Smooth muscle cell (in vitro differentiated cells): ENCODE results near the gene FXYD5. TPM values are rescaled to one million over a fixed set of nuclear protein-coding genes. Genes with fewer than 3 reads are reported as not detected.
"Not testable (repeated sequence)": the region's sequence is repeated elsewhere in the genome, so short reads cannot be mapped to it uniquely, and the experiment has no call there.

ENCODE experiments used
- DNase-seq: peaks from one replicate; lab custom pipeline; 2025; ENCODE audit not compliant: unreplicated experiment; lab: John Stamatoyannopoulos, UW
- H2AFZ ChIP-seq: fragments of 200-600 bp; sonication (generic); 2 replicates; pipeline ENCODE4 v1.6.0; 2016; ENCODE audit warnings: antibody characterized with exemption, low read depth, mild to moderate bottlenecking
- H3F3A ChIP-seq: fragments of 200-600 bp; sonication (generic); 2 replicates; pipeline ENCODE4 v1.6.0; 2017; ENCODE audit warnings: antibody characterized with exemption, low read depth
- H3K27ac ChIP-seq: fragments of 200-600 bp; sonication (generic); 2 replicates; pipeline ENCODE4 v1.5.1; 2016; ENCODE audit warnings: low read depth, mild to moderate bottlenecking
- H3K27me3 ChIP-seq: fragments of 200-600 bp; sonication (generic); 2 replicates; pipeline ENCODE4 v1.6.1; 2016; ENCODE audit warnings: low read depth, mild to moderate bottlenecking
- H3K36me3 ChIP-seq: fragments of 200-600 bp; sonication (generic); 2 replicates; pipeline ENCODE4 v1.5.1; 2016; ENCODE audit warnings: low read depth
- H3K4me1 ChIP-seq: fragments of 200-600 bp; sonication (generic); 2 replicates; pipeline ENCODE4 v1.5.1; 2016; ENCODE audit warnings: low read depth
- H3K4me2 ChIP-seq: fragments of 200-600 bp; sonication (generic); 2 replicates; pipeline ENCODE4 v1.6.0; 2016; ENCODE audit warnings: mild to moderate bottlenecking
- H3K4me3 ChIP-seq: fragments of 200-600 bp; sonication (generic); 2 replicates; pipeline ENCODE4 v1.5.1; 2016; ENCODE audit warnings: mild to moderate bottlenecking
- H3K79me2 ChIP-seq: fragments of 200-600 bp; sonication (generic); 2 replicates; pipeline ENCODE4 v1.6.0; 2016; ENCODE audit warnings: low read depth, mild to moderate bottlenecking
- H3K9ac ChIP-seq: fragments of 200-600 bp; sonication (generic); 2 replicates; pipeline ENCODE4 v1.6.0; 2016; ENCODE audit warnings: low read depth
- H3K9me3 ChIP-seq: fragments of 200-600 bp; sonication (generic); replicated peaks from 2 replicates; pipeline ENCODE4 v1.5.1; 2016; ENCODE audit warnings: low read depth
- H4K20me1 ChIP-seq: fragments of 200-600 bp; sonication (generic); 2 replicates; pipeline ENCODE4 v1.6.0; 2016; ENCODE audit warnings: low read depth
- WGBS: methylation state at CpG from one replicate; pipeline ENCODE4 v1.1.7; 2016; ENCODE audit warnings: low lambda C conversion rate; 5-methylcytosine and 5-hydroxymethylcytosine counted together
- polyA plus RNA-seq: library from polyadenylated mRNA; unstranded; fragments of >200 nt; fragmentation: Nextera tagmentation; extraction: Ambion mirVana; gene quantifications from 2 replicates; pipeline ENCODE4 v1.2.1, GENCODE V29; 2016
- total RNA-seq: library from RNA; depleted of rRNA; stranded (reverse); fragments of >200 nt; gene quantifications from 2 replicates; pipeline ENCODE4 v1.2.3, GENCODE V29; 2014
- TF ChIP-seq, protein P1 (sequence below): fragments of 200-600 bp; sonication (generic); IDR thresholded peaks from 2 replicates; pipeline ENCODE4 v1.5.1; 2017; ENCODE audit warnings: borderline replicate concordance, mild to moderate bottlenecking, antibody characterized with exemption; ENCODE audit not compliant: insufficient read depth, poor library complexity, severe bottlenecking

The FXYD5 gene
- total and polyA plus RNA-seq, 2 experiments from 2014 or later: 133 to 205 TPM

GRCh38 chr19:35128398-35129057 lies 26.0 kb upstream of the FXYD5 start:
- H4K20me1 ChIP-seq: no peaks in the 10 kb centered on the region
- H3K9me3 ChIP-seq: no peaks in the 10 kb centered on the region
- no peaks in the 10 kb centered on the region for H3F3A ChIP-seq
- no peak for DNase-seq
- 88% methylated on average over 9 of the region's 9 CpGs for WGBS
- no peak overlapping the region for H3K9ac ChIP-seq
- H3K4me3 ChIP-seq: no peak overlapping the region
- no peak overlapping the region for H2AFZ ChIP-seq
- peaks cover under 1% of the 10 kb centered on the region for H3K4me1 ChIP-seq
- no peaks in the 10 kb centered on the region for H3K27me3 ChIP-seq
- no peaks in the 10 kb centered on the region for H3K79me2 ChIP-seq
- H3K4me2 ChIP-seq: no peak overlapping the region
- no peaks in the 10 kb centered on the region for H3K36me3 ChIP-seq
- TF ChIP-seq, protein P1, sequence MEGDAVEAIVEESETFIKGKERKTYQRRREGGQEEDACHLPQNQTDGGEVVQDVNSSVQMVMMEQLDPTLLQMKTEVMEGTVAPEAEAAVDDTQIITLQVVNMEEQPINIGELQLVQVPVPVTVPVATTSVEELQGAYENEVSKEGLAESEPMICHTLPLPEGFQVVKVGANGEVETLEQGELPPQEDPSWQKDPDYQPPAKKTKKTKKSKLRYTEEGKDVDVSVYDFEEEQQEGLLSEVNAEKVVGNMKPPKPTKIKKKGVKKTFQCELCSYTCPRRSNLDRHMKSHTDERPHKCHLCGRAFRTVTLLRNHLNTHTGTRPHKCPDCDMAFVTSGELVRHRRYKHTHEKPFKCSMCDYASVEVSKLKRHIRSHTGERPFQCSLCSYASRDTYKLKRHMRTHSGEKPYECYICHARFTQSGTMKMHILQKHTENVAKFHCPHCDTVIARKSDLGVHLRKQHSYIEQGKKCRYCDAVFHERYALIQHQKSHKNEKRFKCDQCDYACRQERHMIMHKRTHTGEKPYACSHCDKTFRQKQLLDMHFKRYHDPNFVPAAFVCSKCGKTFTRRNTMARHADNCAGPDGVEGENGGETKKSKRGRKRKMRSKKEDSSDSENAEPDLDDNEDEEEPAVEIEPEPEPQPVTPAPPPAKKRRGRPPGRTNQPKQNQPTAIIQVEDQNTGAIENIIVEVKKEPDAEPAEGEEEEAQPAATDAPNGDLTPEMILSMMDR: no peak
- no peak overlapping the region for H3K27ac ChIP-seq

DNA sequence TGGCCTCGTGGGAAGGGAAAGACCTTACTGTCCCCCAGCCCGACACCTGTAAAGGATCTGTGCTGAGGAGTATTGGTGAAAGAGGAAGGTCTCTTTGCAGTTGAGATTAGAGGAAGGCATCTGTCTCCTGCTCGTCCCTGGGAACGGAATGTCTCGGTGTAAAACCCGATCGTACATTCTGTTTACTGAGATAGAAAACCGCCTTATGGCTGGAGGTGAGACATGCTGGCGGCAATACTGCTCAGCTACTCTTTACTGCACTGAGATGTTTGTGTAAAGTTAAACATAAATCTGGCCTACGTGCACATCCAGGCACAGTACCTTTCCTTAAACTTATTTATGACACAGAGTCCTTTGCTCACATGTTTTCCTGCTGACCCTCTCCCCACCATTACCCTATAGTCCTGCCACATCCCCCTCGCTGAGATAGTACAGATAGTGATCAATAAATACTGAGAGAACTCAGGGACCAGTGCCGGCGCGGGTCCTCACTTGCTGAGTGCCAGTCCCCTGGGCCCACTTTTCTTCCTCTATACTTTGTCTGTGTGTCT lies 24.7 kb upstream of the FXYD5 start:
- not testable (repeated sequence) for H3K9ac ChIP-seq, H3K27ac ChIP-seq, H3F3A ChIP-seq, H3K79me2 ChIP-seq, H3K4me2 ChIP-seq, H3K4me1 ChIP-seq, DNase-seq, H3K36me3 ChIP-seq, H3K4me3 ChIP-seq, H4K20me1 ChIP-seq, H2AFZ ChIP-seq, H3K9me3 ChIP-seq, H3K27me3 ChIP-seq
- WGBS: 84% methylated on average over 14 of the region's 14 CpGs

DNA sequence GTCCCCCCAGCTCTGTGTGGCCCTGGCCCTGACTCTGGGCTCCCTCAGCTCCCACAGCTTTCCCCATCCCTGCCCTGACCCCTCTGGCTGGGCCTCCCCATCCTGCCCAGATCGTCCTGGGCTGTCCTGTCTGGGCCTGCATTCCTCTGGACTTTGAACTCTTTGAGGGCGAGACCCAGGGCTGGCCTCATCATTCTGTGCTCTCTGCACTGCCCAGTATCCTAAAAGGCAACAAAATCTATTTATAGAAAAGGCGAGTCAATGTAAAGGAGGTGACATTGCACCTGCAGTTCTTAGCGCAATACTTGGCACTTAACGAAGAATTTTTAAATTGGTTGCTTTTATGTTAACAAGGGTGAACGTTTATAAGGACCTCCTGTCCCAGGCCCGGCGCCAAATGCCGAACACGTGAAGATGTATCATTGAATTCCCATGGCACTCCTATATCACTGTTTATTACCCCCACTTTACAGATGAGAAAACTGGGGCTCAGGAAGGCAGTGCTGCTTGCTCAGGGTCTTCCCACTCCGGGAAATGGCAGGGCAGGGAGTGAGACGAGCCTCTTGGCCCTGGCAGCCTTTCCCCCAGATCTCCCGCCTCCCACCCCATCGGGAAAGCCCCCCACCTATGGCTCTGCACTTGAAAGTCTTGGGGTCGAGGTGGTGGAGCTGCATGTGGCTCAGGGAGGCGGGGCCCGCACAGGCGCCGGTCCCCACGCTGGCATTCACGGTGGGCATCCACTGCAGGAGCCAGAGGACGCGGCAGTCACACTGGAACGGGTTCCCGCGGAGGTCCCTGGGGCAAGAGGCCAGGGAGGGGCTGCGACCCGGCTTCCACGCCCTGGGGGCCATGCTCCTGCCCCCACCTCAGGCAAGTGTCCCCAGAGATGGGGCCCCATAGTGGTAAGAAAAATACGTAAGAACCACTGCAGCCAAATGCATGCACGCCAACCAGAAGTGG lies 23.5 kb upstream of the FXYD5 start:
- H3K9me3 ChIP-seq: no peaks in the 10 kb centered on the region
- H2AFZ ChIP-seq: no peak overlapping the region
- H3K79me2 ChIP-seq: no peaks in the 10 kb centered on the region
- no peak overlapping the region for H3K4me2 ChIP-seq
- H3K9ac ChIP-seq: no peak overlapping the region
- H3K27ac ChIP-seq: no peak overlapping the region
- no peak for DNase-seq
- WGBS: 90% methylated on average over 31 of the region's 31 CpGs
- H3K36me3 ChIP-seq: no peaks in the 10 kb centered on the region
- TF ChIP-seq, protein P1: no peak
- no peaks in the 10 kb centered on the region for H3F3A ChIP-seq
- H3K4me3 ChIP-seq: no peak overlapping the region
- H3K4me1 ChIP-seq: peaks cover 8% of the 10 kb centered on the region
- H3K27me3 ChIP-seq: no peaks in the 10 kb centered on the region
- H4K20me1 ChIP-seq: no peaks in the 10 kb centered on the region

GRCh38 chr19:35132254-35132653 lies 22.3 kb upstream of the FXYD5 start:
- no peak overlapping the region for H3K4me3 ChIP-seq
- no peak overlapping the region for H3K9ac ChIP-seq
- H3K9me3 ChIP-seq: no peaks in the 10 kb centered on the region
- no peaks in the 10 kb centered on the region for H3K36me3 ChIP-seq
- H4K20me1 ChIP-seq: no peaks in the 10 kb centered on the region
- H3K79me2 ChIP-seq: no peaks in the 10 kb centered on the region
- H3F3A ChIP-seq: no peaks in the 10 kb centered on the region
- peaks cover 8% of the 10 kb centered on the region for H3K4me1 ChIP-seq
- H2AFZ ChIP-seq: no peak overlapping the region
- H3K27ac ChIP-seq: no peak overlapping the region
- no peak for DNase-seq
- H3K27me3 ChIP-seq: no peaks in the 10 kb centered on the region
- H3K4me2 ChIP-seq: no peak overlapping the region
- TF ChIP-seq, protein P1: no peak
